Measurements from ENCODE around the gene TPRN. TPM values are rescaled to one million over a fixed set of nuclear protein-coding genes. Genes with fewer than 3 reads are reported as not detected.
A peak's percentile ranks its signal among the peaks of the same experiment; 100 is the strongest.

Gene TPRN
- total RNA-seq, 1 experiment from 2014 or later, result 17.6 TPM

DNA sequence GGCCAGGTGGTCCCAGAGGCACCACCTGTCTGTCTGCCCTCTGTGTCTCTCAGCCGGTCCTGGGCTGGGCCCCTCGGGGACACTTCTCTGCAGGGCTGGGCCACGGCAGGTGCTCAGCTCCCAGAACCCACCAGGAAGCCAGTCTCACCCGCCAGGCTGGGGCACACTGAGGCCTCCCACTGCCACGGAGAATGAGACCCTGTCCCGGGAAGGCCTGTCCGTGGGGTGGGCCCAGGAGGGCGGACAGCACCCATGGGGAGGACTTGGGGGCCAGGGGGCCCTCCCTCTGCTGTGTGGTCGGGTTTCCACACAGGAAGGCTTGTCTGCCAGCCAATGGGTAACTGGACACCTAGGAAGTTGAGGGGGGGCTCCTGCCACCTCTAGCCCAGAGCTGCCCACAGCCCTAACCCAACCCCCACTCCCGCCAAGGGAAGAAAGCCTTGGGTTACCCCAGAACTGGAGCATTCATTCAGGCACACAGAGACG lies 36.4 kb upstream of the TPRN start:
- DNase-seq (ENCODE audit: low spot score), result no peak
- in situ Hi-C loops (cut with HindIII; ENCODE audit: low sequenced_read_pairs), result no loop called here

DNA sequence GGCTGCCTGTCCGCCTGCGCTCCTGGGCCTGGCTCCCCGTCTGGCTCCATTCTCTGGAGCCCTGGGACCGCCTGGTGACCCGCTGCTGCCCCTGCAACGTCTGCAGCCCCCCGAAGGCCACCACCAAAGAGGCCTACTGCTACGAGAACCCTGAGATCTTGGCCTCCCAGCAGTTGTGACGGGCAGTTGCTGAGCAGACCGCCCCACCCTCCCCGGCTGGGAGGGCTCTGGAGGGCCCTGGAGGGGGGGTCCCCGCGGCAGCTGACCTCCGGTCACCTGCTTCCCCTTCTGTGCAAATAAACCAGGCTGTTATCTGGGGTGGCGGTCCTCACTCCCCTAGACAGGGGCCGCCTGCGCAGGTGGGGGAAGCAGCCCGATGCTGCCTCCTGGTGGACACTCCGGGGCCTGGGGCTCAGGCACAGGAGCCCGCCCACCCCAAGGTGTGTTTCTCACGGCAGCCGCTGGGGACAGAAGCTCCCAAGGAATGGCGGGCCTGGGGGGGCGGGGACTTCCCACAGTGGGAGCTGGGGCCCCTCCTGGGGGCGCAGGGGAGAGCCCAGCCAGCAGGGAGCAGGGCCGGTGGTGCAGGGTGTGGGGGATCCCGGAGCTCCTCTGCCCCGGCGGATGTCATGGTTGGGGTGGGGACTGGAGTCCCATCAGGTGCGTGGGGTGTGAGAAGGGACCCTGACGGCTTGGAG lies 35.8 kb upstream of the TPRN start:
- peak; percentile 73 for DNase-seq (ENCODE audit: low spot score)
- in situ Hi-C loops (cut with HindIII; ENCODE audit: low sequenced_read_pairs), result no loop called here

DNA sequence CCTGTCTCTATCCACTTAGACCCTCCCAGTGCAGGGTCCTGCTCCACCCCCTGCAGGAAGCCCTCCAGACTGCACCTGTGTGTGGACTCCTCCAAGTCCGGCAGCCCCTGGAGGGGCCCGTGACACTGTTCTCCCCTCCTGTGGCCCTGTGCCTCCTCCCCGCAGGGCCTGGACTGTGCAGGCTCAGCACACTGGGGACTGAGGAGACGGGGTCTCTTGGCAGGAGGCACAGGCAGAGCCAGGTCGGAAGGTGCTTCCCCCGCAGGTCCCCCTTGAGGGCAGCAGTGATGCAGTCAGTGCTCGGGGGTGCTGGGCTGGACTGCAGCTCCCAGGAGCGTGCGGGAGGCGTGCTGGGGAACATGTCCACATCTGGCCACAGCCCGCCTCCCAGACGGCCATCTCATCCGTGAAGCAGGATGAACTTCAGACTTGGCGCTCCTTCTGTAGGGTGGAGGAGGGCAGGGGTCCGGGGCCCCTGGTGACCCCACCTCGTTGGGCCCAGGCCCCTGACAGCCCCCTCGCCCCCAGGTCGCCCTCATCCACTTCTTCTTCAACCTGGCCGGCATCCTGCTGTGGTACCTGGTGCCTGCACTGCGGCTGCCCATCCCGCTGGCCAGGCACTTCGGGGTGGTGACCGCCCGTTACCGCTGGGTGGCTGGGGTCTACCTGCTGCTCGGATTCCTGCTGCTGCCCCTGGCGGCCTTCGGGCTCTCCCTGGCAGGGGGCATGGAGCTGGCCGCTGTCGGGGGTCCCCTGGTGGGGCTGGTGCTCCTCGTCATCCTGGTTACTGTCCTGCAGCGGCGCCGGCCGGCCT lies 35.1 kb upstream of the TPRN start:
- DNase-seq (ENCODE audit: low spot score), result no peak

DNA sequence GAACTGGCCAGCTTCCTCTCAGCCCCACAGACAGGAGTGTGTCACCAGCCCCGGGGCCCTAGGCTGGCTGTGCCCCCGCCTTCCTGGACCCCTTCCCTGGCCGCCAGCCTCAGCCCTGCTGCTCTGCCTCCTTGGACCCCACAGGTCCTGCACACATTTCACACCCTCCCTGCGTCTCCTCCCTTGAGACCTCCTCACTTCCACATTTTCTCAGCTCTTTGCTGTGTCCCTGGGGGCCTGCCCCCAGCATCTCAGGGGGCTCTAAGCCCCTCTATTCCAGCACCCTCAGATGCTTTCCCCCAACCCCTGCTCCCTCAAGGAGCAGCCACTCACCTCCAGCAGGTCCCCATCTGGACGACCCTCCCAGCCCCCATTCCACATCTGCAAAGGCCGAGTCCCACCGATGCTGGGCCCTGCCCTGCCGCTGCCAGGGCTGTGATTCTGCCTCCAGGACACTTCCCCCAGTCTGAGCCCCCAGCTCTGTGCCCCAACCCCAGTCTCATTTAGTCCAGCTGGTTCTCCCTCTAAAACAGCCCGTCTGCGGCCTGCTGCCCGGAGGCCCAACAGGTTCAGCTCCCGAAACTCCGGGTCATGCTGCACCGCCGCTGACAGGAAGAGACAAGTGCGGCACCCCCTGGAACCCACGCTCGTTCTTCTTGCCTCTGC lies 34.4 kb upstream of the TPRN start:
- in situ Hi-C loops (cut with HindIII; ENCODE audit: low sequenced_read_pairs), result no loop called here
- no peak for DNase-seq (ENCODE audit: low spot score)

More for the DNA sequence above, 35.1 kb upstream of the TPRN start:
- in situ Hi-C loops (cut with HindIII; ENCODE audit: low sequenced_read_pairs), result no loop called here

DNA sequence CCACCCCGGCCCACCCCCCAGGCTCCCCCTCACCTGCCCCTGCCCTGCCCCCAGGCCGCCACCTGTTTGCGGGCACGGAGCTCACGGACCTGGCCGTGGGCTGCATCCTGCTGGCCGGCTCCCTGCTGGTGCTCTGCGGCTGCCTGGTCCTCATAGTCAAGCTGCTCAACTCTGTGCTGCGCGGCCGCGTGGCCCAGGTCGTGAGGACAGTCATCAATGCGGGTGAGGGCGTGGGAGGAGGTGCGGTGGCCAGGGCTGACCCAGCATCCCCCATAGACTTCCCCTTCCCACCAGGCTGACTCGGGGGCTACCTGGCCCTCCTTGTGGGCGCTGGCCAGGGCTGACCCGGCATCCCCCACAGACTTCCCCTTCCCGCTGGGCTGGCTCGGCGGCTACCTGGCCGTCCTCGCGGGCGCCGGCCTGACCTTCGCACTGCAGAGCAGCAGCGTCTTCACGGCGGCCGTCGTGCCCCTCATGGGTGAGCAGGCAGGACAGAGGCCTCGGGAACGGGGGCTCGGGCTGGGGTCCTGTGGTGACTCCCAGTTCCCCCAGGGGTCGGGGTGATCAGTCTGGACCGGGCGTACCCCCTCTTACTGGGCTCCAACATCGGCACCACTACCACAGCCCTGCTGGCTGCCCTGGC lies 33.6 kb upstream of the TPRN start:
- no peak for DNase-seq (ENCODE audit: low spot score)
- in situ Hi-C loops (cut with HindIII; ENCODE audit: low sequenced_read_pairs), result no loop called here

DNA sequence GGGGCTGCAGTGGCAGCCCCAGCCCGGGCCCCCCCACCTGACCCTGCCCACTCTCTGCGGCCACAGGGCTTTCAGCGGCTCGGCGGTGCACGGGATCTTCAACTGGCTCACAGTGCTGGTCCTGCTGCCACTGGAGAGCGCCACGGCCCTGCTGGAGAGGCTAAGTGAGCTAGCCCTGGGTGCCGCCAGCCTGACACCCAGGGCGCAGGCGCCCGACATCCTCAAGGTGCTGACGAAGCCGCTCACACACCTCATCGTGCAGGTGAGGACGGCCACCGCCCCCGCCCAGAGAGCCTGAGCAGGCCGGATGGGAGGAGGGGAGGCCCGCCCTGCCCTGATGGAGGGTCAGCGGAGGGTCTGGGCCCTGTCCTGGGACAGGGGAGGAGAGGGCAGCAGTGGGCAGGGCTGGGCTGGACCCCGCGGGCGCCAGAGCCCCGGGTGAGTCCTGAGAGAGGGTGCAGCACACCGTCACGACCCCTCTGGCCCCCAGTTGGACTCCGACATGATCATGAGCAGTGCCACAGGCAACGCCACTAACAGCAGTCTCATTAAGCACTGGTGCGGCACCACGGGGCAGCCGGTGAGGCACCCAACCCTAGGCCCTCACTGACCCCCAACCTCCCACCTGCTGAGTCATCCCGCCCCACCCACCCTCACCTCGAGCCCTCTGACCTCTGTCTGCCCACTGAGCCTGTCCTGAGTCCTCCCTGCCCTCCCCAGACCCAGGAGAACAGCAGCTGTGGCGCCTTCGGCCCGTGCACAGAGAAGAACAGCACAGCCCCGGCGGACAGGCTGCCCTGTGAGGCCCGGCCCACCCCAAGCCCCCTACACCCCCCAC lies 32.8 kb upstream of the TPRN start:
- DNase-seq (ENCODE audit: low spot score), result no peak
- in situ Hi-C loops (cut with HindIII; ENCODE audit: low sequenced_read_pairs), result no loop called here

DNA sequence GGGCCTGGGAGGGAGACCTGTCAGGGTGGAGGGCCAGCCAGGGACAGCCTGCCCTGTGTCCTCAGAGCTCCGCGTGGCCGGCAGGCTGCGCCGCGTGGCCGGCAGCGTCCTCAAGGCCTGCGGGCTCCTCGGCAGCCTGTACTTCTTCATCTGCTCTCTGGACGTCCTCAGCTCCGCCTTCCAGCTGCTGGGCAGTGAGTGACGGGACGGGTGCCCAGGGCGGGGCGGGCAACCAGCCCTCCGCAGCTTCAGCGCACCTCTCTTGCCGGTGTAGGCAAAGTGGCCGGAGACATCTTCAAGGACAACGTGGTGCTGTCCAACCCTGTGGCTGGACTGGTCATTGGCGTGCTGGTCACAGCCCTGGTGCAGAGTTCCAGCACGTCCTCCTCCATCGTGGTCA lies 32.0 kb upstream of the TPRN start:
- in situ Hi-C loops (cut with HindIII; ENCODE audit: low sequenced_read_pairs), result no loop called here

DNA sequence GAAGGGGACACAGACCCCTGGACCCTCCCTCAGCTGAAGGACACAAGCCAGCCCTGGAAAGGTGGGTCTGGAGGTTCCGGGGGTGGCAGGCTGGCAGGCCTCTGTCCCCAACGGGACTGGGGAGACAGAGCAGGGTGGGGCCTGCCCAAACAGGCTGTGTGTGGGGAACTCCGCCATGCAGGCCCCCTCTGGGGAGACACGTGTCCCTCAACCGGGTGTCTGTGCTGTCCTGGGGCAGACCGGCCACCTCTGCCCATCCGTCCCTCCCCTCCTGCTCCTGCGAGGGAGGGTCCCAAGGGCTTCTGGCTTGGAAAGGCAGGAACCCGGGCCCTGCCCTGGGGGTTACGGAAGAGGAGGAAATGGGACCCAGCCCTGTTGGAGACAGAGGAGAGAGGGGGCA lies 31.6 kb upstream of the TPRN start:
- in situ Hi-C loops (cut with HindIII; ENCODE audit: low sequenced_read_pairs), result no loop called here
- no peak for DNase-seq (ENCODE audit: low spot score)

More for the DNA sequence above, 32.0 kb upstream of the TPRN start:
- DNase-seq (ENCODE audit: low spot score), result no peak

DNA sequence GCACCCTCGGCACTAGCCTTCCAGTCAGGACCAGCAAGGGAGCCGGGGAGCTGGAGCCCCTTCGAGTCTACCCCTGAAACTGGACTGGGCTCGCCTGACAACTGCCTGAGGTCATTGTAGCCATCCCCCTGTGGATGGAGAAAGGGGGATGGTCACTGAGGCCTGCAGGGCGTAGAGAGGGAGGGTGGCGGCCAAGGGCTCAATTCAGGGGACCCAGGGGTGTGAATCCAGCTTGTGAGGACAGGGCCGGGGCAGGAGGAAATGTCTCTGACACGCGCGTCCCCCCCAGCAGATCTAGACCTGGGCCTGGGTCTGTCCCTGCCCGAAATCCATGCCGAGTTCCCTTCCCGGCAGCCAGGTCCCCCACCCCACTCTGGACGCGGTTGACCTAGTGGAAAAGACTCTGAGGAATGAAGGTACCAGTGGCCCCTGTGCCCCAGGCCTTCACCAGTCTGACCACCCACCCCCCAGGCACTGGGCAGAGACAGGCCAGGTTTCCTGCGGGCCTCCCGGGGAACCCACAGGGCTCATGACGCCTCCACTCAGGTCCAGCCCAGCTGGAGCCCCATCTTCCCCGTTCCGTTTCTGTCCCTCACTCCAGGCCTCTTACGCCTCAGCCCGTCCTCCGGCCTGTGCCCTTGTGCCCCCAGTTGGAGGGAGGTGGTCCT lies 31.0 kb upstream of the TPRN start:
- in situ Hi-C loops (cut with HindIII; ENCODE audit: low sequenced_read_pairs), result no loop called here
- DNase-seq (ENCODE audit: low spot score), result no peak

DNA sequence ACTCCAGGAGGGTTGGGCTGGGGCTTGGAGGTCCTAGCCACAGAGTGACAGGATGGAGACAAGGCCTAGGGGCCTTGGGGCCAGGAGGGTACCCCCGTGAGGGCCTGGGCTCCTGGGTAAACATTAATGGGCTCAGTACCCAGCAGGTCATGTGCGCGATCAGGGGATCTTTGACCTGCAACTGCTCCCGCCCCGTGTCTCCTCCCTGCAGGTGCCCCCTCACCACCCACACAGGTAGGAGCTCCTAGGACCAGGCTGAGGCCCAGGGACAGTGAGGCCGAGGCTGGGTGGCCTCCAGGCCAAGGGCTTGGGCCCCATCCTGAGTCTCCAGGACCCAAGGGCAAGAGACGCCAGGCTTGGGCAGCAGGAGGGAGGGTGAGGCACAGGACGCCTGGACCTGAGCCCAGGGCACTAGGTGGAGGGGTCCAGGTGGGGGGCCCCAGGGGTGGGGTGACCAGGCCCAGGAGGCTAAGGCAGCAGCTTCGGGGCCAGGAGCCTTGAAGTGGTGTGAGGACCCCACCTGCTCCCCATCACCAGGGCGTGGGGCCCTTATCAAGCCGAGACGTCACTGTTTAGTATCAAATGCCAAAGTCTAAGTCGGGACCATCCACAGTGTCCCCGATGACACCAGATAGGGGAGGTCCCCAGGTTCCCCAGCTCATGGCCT lies 30.3 kb upstream of the TPRN start, which contains the start of gene SLC34A3:
SLC34A3 (plus strand) TSS at position 197 of the 667 bp plus-strand sequence. CDS start 802 bp downstream, outside the sequence.
- DNase-seq (ENCODE audit: low spot score), result no peak
- in situ Hi-C loops (cut with HindIII; ENCODE audit: low sequenced_read_pairs), result no loop called here

DNA sequence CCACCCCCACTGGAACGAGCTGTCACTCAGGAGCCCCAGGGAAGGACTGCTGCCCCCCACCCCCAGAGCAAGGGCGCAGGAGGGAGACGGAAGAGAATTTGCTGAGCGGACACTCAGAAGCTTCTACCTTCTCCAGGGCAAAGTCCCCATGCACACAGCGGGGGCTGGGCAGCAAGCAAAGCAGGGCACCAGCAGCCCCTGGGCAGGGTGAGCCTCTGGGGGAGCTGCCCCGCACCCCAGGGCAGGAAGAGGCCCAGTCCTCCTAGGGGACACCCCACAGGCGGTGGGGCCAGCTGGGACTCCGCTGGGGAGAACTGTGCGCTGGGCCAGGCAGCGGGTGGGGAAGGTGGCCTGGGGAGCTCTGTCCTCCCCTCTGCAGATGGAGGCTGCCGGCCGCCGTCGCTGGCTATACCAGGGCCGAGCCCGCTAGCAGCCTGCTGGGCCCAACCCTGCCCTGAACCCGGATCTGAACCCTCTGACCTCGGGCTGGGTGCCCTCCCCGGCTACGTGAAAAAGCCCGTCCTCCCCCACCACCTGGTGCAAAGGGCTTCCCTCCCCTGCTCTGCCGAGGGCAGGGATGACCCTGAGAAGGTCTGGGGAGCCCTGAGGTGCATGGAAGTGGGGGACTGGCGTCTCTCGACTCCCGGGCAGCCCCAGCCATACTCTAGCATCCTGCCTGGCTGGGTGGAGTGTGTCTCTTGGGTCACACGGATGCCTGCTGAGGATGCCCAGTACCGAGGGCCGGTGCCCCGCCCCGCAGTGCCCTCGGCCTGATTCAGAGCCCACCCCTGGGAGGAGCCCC lies 29.6 kb upstream of the TPRN start:
- in situ Hi-C loops (cut with HindIII; ENCODE audit: low sequenced_read_pairs), result no loop called here
- DNase-seq (ENCODE audit: low spot score), result no peak

DNA sequence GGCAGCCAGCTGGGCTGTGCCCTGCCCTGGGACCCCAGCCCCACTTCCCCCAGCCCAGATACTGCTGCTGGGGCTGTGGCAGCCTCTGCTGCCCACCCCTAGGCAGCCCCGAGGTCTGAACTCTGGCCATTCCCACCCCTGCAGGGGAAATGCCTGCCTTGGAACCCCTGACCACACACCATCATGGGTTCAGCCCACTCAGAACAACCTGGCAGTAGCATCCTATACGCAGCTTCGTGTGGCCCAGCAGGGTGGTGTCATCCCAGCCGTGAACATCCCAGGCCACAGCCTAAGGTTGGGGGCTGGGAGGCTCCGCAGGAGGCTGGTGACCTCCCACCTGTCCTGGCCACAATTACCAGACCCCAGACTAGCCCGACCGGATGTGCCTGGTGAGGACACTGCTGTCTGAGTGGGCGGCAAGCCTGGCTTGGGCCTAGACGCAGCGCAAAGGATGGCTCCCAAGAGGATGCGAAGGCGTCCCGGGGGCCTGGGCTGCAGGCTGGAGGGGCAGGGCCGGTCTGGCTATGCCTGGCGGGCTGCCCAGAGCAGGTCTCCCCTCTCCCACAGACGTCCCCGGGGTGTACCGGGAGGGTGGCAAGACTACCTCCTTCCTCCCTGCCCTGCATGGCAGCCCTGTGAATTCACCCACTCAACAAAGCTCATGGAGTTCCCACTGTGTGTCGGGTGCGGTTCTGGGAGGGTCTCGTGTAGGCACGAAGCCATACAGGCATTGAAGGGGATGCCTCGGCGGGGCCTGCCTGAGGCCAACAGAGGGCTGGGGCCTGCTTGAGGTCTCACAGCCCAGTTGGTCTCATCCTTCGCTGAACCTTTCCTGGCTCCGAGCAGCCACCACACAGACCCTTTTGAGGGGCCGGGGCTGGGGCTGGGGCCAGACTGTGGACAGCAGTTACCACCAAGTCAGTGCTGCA lies 28.7 kb upstream of the TPRN start:
- DNase-seq (ENCODE audit: low spot score), result no peak
- in situ Hi-C loops (cut with HindIII; ENCODE audit: low sequenced_read_pairs), result no loop called here

DNA sequence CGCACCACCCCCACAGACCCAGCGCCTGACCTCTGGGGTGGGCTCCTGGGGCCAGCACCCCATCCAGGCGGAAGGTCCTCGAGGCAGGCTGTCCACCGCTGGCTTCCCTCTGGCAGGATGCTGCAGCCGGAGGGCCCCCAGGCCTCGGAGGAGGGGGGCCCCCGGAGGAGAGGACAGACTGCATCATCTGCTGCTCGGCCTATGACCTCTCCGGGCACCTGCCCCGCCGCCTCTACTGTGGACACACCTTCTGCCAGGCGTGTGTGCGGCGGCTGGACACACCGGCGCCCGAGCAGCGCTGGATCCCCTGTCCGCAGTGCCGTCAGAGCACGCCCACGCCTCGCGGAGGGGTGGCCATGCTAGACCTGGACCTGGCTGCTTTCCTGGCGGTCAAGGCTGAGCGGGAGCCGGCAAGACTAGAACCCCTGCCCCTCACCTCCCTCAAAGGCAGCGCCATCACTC lies 28.0 kb upstream of the TPRN start:
- no peak for DNase-seq (ENCODE audit: low spot score)
- in situ Hi-C loops (cut with HindIII; ENCODE audit: low sequenced_read_pairs), result no loop called here

DNA sequence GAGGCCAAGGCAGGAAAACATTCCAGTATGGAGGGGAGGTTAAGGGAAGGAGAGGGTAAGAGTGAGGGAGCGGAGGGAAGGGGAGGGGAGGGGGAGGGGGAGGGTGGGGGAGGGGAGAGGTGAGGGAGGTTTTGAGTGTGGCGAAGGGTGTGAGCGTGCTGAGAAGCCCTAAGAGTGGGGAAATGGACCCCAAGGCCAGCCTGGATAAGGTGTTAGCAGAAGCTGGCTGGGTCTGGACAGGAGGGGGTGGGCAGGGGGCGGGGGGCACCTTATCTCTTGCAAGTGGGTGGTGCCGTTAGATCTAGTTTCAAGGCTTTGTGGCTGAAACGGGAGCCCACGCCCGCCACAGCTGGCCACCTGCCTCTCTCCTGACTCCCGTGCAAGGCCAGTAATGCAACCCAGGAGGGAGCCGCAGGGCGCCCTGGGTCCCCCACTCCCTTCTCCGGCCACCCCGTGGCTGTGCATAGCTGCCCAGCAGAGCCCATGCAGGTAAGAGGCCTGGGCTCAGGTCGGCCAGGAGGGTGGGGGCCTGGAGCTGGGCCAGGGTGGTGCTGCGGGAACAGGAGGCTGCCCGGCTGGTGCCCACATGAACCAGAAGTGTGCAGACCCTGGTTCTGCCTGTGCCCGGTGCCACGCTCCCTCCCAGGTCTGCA lies 27.4 kb upstream of the TPRN start:
- no peak for DNase-seq (ENCODE audit: low spot score)
- in situ Hi-C loops (cut with HindIII; ENCODE audit: low sequenced_read_pairs), result no loop called here

Measured in G401 (cell line).